K562 (cell line): ENCODE results near the gene VSNL1.

ENCODE experiments used
- CBX8 ChIP-seq: fragments of 200-600 bp; sonication (generic); IDR thresholded peaks from 2 replicates; pipeline ENCODE4 v1.6.1; 2012; ENCODE audit warnings: borderline replicate concordance, mixed run types, low read depth, mild to moderate bottlenecking, moderate library complexity, mixed read lengths, low read length, control low read depth, inconsistent platforms; ENCODE audit not compliant: poor library complexity, severe bottlenecking; ENCODE audit errors: extremely low read depth
- CTCF ChIP-seq, 3 experiments: IDR thresholded peaks in 2 of 3; conservative IDR thresholded peaks in 1 of 3; 2 replicates each; pipeline ENCODE4 v1.5.1; 2011 to 2012; ENCODE audit warnings: low read length in 3 of 3, mild to moderate bottlenecking in 3 of 3, control low read depth in 2 of 3, improper control_type of control experiment in 1 of 3, inconsistent platforms in 1 of 3, low read depth in 1 of 3, mixed read lengths in 1 of 3, moderate library complexity in 1 of 3; ENCODE audit not compliant: insufficient read depth in 2 of 3
- EZH2 ChIP-seq: IDR thresholded peaks from 2 replicates; pipeline ENCODE4 v1.6.1; 2012; ENCODE audit warnings: low read depth, mild to moderate bottlenecking, inconsistent platforms, low read length, borderline replicate concordance
- FOXM1 ChIP-seq, 2 experiments: fragments of 450-650 bp in 1 of 2; sonication (generic) in 1 of 2; formaldehyde crosslinking in 1 of 2; IDR thresholded peaks; 2 replicates each; pipeline versions ENCODE4 v1.6.1 to v1.9.0; 2017 to 2022; ENCODE audit warnings: low read depth in 2 of 2, mild to moderate bottlenecking in 2 of 2, missing genetic modification reagents in 1 of 2, moderate library complexity in 1 of 2
- HLTF ChIP-seq: fragments of 450-650 bp; IDR thresholded peaks from 2 replicates; pipeline ENCODE4 v1.6.1; 2016
- MXD1 ChIP-seq: fragments of 250-450 bp; sonication (Bioruptor Pico); IDR thresholded peaks from 2 replicates; pipeline ENCODE4 v1.8.0; 2021; ENCODE audit warnings: borderline replicate concordance, mild to moderate bottlenecking, moderate library complexity; ENCODE audit not compliant: poor library complexity, severe bottlenecking
- POU5F1 ChIP-seq: fragments of 150-350 bp; IDR thresholded peaks from 2 replicates; pipeline ENCODE4 v1.6.1; 2014; ENCODE audit warnings: borderline replicate concordance, low read length, low read depth, mild to moderate bottlenecking; ENCODE audit not compliant: partially characterized antibody
- PREB ChIP-seq: sonication (generic); formaldehyde crosslinking; IDR thresholded peaks from 2 replicates; pipeline ENCODE4 v1.8.1; 2023; ENCODE audit warnings: mild to moderate bottlenecking, missing genetic modification reagents
- ZNF184 ChIP-seq: sonication (generic); formaldehyde crosslinking; IDR thresholded peaks from 2 replicates; pipeline ENCODE4 v1.5.0; 2020; ENCODE audit warnings: missing genetic modification reagents

GRCh38 chr2:17495590-17495989, 44.9 kb upstream of the VSNL1 start:
- TF ChIP-seq PREB (CRISPR knock-in tag) (no peak), ZNF184 (CRISPR knock-in tag) (no peak), MXD1 (no peak), CTCF (IDR thresholded peaks at IDR 0.05 in 2 of 3, conservative IDR thresholded peaks at IDR 0.05 in 1 of 3; ENCODE audit: insufficient read depth in 2 of 3, low read depth in 1 of 3, low read length in 3 of 3) (no peak), POU5F1 (no peak), HLTF (no peak), EZH2 (no peak), CBX8 (no peak), FOXM1 (IDR thresholded peaks at IDR 0.05; ENCODE audit: low read depth) (no peak), FOXM1 (CRISPR knock-in tag; IDR thresholded peaks at IDR 0.05; ENCODE audit: low read depth) (no peak)
